Activated CD4-positive, alpha-beta T cell treated with anti-CD3 and anti-CD28 coated beads, Interleukin-2, Interleukin-4, amounts not matched to agents 100 ng/mL and 50 ng/mL, durations not matched to agents 16 hours and 8 hours (primary cell): ENCODE data around the gene PUSL1.

ENCODE experiments used
- DNase-seq: peaks from one replicate; pipeline ENCODE4 v3.0.0-alpha.2; 2020; ENCODE audit warnings: low spot score

Gene PUSL1

DNA sequence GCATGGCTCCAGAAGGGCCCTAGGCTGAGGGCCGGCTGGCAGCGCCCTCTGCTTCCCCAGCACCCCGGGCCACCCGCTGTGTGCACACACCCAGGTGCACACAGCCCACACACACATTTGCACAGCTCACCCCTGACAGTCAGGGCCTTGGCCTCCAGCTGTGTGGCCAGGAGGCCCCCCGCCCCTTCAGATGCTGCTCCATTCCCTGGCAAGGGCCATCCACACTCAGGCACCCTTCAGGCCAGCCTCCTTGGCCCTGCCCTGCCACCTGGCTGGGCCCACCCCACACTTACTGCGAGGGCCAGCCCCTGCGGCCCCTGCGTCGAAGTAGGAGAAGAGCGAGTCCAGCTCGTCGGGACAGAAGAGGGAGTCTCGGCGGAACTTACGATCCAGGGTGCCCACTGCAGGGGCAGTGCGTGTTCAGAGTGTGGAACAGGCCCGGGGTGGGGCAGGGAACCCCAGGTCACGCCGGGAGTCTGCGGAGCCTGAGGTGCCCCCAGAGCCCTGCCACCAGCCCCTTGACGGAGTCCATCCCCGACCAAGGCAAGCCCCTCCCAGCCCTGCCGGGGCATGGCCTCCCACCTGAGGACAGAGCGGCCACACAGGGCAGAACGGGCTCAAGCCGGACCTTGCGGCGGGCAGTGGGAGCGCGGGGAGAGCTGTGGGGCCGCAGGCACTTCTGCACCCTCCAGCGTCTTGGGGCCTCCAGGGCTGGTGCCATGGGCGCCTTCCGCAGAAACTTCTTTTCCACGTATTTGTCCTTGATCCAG, 13.1 kb upstream of the PUSL1 start:
- no peak for DNase-seq

DNA sequence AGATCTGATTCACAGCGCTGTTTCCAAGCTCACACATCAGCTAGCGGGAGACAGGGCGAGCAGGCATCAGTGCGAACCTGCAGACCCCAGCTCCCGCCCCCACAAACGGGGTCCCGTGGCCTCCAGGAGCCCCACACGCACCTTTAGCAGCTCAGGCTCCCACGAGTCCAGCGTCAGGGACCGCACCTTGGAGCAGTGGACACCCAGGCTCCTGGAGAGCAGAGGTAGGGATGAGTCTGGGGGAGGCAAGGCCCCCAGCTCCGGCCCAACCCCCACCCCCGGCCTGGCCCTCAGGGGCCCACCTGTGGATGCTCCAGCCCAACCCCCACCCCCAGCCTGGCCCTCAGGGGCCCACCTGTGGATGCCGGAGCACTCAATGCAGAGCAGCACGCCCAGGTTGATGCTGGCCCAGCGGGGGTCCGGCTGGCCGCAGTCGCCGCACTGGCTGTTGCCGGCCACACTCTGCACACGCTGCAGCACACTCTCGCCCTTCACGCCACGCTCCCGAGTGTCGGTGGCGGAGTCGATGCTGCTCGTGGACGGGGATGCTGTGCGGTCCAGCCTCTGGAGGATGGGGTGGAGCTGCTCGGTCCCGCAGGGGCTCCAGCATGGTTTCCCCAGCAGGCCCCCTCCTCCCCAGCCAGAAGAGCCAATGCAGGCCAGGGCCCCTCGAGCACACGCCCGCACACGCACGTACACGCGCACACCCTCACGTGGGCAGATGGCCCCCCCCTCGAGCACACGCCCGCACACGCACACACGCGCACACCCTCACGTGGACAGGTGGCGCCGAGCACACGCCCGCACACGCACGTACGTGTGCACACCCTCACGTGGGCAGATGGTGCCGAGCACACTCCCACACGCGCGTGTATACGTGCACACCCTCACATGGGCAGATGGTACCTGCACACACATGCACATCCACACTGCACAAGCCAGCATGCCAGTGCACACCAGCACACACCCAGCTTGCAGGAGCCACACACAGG, 12.0 kb upstream of the PUSL1 start:
- no peak for DNase-seq

DNA sequence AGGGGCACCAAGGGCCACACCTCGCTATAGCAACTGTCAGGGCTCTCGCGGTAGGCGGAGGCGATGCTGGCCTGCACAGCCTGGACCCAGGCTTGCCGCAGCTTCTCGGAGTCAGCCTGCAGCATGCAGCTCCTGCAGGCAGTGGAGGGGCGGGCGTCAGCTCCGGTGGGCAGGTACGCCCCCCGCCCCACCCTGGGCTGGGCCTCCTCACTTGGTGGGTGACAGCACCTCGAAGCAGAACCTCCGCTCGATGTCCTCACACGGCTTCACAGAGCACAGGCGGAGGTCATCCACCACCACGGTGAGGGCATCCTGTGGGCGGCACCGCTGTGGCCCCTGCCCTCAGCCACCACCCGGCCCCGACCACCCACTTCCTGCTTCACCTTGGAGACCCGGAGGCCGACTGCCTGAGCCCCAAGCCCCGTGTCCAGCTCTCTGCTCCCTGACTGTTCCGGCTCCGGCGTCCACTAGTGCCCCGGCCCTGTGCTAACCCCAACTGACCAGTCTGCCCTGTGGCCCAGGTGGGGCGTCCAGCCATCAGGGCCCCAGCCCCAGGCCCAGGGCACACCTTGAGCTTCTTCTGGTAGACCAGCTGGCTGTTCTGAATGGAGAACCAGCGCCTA, 10.5 kb upstream of the PUSL1 start:
- DNase-seq, result no peak

DNA sequence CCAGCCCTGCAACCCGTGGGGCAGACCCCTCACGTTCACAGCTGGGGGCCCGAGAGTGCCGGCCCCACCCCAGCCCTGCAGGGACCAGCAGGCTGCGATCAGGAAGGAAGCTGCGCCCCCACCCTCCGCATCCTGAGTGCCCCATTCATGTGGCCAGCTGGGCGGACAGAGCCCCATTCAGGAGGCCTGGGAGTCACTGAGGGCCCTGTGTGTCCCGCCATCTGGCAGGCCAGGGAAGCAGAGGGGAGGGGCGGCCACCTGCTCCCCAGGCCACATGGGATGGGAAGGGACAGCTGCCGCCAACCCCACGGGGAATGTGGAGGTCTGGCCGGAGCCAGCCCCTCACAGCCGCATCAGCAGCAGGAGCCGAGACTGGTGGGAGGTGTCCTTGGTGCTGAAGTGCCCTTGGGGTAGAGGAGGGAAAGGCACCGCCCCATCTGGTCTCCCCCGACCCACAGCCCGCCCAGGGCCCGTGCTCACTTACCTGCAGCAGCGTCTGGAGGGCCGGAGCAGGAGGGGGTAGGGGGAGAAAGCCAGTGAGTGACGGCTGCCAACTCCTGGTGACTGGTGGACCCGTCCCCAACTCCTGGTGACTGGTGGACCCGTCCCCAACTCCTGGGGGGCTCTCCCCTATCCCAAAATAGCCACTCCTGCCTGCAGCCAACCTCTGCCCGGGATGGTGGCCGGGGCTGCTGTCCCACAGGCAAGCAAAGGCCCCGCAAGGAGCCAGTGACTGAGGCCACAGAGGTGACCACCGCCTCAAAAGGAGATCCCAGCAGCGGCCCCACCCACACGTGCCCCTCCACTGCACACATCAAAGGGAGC, 9.3 kb upstream of the PUSL1 start:
- DNase-seq, result no peak

DNA sequence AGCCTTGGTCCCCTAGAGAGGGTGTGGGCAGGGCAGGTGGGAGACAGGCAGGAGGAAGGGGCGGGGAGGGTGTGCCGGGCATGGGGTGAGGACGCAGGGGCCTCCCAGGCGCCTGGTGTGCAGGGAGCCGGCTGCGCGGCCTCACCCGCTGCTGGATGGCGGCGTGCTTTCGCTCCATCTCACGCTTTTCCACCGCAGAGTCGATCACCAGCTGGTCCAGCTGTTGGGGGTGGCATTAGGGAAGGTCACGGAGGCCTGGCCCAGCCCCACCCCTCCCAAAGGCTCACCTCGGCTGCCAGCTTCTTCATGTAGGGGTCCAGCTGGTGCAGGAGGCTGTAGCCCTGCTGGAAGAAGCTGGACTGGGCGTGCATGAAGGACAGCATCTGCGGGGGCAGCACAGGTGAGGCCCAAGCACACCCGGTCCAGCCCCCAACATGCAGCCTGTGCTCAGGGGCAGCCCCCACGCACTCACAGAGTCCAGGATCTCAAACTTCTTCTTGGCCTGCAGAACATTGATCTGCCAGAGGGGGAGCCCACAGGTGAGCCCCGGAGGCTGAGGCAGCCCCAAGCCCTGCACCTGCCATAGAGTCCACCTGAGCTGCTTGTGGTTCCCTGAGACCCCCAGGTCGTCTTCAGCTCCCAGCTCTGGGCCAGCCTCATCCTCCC, 8.6 kb upstream of the PUSL1 start:
- DNase-seq, result no peak

DNA sequence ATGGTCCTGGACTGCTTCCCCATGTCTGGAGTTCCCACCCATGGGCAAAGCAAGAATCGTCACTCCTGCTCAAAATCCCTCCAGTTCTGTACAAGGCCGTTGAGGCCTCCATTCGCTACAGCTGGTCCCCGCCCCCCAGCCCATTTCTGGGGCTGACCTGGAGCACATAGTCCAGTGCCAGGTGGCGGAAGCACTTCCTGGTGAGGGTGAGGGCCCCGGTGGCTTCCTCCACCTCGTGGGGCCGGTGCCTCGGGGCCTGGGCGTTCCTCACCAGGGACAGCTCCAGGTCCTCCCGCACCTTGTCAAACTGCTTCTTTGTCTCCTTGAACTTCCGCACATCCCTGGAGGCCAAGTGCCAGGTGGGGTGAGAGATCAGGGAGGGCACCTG, 8.1 kb upstream of the PUSL1 start:
- DNase-seq, result no peak

DNA sequence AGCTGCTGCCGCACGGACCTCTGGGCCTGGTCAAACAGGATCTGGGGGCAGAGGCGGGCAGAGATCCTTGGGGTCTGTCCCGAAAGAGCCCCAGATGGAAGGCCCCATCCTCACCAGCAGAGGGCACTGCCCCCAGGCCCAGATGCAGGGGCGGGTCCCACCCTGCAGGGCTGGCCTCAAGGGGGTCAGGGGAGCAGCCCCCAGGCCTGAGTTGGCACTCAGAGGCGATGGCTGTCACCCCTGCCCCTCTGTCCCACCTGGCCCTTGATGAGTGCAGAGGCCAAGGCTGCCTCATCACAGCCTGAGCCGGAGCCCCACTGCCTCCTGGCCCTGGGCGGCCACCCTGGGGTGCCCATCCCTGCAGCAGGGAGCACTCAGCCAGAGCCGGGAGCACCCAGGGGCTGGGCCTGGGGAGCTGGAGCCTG, 6.4 kb upstream of the PUSL1 start:
- DNase-seq, result no peak

DNA sequence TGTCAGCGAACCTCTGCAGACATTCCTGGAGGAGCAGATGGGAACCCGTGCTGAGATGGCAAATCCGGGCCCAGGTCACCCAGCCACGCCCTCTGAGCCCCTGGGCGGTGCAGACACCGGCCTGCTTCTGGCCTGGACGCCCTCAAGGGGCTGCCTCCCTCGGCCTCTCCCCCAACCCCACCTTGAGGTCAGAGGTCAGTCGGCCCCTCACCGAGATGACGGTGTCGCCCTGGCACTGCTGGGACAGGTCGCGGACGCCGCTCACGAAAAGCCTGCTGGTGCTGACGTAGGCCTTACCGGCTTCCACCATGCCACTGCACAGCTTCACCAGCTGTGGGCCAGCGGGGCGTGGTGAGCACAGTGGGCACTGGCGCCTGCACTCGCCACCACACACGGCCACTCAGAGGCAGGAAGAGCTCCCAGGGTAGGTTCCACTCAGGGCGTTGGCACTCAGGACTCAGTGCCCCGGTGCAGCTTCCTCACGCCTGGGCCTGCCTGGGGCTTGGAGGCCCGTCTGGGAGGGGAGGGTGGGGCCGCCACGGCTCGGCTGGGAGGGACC, 5.4 kb upstream of the PUSL1 start:
- no peak for DNase-seq

DNA sequence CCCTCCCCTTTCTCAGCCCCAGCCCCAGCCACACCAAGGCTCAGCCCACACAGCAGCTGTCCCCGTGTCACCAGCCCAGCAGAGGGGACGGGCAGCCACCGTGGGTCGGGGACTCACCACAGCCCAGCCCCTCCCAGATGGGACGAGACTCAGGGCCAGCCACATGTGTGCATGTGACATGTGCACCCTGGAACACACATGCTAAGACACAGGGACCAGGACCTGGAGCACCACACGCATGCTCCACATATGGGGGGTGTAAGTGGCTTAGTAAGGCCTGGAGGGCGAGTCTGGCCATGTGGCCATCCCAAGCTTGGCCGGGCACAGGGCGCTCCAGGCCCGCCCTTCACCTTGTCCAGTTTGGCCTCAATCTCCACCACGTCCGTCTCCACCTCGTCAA, 4.7 kb upstream of the PUSL1 start:
- DNase-seq, result no peak

DNA sequence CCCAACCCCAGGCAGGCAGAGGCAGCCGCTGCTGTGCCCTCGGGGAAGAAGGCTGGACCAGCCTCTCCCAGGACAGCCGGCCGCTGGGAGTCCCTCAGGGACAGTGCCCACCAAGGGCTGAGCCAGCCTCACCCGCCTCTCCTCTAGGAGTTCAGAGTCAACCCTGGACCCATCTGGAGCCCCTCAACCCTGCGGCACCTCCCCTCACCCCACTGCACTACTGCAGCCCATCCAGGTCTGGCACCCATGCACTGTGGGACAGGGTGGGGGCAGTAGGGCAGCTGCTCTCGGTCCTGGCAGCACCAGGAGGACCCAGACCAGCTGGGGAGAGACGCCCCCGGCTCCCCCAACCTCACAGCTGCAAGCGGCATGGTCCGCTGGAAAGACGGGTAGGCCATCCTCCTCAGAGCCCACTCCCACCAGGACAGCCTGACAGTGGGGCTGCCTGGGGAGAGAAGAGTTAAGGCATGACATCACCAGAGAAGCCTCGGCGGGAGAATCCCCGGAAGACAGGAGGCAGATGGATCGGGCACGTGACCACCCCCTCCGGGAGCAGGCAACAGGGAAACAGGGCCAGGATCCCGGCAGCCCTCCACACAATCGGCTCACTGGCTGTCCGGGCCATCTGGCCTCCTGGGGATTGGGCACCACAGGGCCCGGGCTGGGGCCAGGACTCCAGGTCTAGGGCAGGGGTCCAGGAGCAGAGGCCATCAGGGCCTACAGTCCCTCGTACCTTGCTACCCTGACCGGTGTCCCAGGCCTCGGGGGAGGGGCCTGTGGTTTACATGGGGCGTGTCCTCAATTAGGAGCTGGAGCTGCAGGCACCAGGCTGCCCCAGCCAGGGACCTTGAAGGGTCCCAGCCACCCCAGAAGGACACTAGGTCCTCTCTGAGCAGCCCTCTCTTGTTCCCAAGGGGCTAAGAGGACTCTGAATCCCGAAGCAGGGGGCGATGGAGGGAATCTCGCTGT, 3.8 kb upstream of the PUSL1 start:
- DNase-seq, result no peak

DNA sequence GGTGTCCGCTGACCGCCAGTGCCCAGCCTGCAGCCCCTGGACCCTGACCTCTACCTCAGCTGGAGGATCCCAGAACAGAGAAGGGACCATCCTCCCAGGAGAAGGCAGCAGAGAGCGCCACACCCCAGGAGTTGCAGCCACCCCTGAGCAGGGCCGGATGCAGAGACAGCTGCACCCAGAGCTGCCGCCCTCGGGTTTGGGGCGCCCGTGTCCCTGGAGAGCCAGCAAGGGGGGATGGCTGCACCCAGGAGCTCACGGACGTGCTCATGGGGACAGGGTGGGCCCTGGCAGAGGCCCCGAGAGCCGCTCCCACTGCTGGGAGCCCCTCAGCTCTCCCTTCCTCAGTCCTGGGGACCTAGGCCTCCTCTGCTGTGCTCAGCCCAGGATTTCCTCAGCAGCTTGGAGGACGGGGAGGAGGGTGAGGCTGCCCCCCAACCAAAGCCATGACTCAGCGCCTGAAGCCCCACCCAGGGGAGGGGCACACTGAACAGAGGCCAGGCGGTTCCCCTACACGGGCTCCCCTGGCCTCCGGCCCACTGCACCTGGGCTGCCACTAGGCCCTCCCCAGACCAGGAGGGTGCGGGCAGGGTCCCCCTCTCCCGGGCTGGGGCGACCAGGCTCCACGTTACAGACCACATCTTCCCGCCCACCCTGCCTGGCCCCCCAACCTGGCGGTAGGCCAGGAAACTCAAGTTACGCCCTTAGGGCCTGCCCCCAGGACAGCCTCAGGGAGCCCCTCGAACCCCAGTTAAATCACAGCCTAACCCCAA, 2.9 kb upstream of the PUSL1 start:
- DNase-seq, result peak; percentile 57

DNA sequence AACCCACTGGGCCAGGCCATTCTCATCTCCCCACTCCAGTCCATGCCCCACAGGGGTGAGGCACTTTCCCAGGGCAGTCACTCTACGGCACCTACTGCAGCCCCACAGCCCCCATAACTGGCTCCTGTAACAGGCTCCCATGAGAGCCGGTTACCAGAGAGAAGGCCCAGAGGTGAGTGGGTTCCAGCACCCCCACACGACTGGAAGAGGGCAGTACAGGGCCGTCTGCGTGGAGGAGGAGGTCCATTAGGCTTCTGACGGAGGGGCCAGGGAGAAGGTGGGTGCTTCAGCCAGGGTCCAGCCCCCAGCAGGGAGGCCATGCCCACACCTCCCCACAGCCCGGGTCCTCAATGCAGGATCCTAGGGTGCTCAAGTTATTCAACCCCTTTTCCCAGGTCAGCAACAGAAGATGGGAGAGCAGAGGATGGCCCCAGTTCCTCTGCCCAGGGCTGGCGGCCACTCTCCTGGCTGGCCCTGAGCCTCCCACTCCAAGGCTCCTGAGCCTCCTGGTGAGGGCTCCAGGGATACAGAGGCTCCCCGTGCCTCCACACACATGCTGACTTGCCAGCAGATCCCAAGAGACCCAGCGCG, 2.2 kb upstream of the PUSL1 start:
- DNase-seq, result no peak

DNA sequence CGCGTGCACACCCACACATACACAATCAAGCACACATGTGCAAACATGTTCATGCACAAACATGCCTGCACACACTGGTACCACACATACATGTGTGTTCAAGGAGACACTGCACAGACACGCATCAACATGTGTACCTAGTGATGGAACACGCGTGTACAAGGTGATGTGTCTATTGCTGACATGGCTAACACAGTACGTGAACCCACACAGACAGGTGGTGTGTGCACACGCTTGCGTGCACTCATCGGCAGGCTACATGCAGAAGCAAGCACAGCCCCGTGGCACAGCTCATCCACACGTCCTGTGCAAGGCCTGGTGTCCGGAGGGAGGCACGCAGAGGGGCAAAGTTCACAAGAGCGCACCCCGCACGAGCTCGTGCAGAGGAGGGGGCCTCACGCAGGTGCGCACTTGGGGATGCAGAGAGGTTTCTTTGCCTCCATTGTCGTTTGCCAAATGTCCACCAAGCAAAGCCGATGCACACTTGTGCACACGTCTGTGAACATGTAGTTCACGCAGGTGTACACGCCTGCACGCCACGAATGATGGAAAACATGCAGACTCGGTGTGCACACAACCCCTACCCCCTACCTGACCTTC, 1.6 kb upstream of the PUSL1 start:
- no peak for DNase-seq

DNA sequence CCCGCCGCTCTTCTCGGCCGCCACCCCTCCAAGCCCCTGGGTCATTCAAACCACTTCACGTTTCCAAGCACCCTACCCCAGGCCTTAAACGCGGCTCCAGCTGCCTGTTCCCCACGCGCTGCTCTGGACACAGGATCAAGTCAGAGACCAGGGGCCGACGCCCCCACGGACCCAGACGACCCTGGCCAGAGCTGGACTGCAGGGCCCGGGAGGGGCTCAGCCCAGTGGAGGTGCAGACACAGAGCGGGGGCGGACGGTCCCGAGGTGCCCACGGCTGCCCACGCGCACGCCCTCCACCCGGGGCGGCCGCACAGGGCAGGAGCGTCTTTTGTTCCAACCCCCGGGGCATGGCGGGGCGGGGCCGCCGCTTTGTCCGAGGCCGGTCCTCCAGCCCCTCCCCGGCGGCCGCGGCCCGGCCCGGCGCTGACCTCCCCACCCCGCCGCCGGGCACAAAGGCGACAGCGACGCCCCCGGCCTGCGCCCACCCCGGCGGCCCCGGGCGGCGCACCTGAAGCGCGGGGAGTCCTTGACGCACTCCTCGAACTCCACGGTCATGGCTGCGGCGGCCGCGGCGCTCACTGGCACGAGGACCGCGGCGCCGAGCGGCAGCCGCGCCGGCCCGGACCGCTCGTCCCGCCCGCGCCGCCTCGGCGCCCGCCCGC, 1.0 kb upstream of the PUSL1 start:
- DNase-seq, result no peak

DNA sequence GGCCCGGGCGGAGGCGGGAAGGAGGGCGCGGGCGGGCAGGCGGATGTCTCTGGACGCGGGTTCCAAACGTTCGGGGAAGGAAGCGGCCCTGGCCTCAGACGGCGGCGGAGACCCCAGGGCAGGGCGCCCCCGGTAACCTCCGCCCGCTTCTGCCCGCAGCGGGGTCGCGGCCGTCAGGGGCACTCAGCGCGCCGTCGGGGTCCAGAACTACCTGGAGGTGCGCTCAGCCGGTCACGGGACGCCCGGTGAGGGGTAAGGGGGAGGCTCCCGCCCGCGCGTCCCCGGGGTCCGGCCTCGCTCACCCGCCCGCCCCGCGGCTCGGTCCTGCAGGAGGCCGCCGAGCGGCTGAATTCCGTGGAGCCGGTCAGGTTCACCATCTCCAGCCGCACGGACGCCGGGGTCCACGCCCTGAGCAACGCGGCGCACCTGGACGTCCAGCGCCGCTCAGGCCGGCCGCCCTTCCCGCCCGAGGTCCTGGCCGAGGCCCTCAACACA, 406 bp downstream of the PUSL1 start:
- DNase-seq, result no peak

DNA sequence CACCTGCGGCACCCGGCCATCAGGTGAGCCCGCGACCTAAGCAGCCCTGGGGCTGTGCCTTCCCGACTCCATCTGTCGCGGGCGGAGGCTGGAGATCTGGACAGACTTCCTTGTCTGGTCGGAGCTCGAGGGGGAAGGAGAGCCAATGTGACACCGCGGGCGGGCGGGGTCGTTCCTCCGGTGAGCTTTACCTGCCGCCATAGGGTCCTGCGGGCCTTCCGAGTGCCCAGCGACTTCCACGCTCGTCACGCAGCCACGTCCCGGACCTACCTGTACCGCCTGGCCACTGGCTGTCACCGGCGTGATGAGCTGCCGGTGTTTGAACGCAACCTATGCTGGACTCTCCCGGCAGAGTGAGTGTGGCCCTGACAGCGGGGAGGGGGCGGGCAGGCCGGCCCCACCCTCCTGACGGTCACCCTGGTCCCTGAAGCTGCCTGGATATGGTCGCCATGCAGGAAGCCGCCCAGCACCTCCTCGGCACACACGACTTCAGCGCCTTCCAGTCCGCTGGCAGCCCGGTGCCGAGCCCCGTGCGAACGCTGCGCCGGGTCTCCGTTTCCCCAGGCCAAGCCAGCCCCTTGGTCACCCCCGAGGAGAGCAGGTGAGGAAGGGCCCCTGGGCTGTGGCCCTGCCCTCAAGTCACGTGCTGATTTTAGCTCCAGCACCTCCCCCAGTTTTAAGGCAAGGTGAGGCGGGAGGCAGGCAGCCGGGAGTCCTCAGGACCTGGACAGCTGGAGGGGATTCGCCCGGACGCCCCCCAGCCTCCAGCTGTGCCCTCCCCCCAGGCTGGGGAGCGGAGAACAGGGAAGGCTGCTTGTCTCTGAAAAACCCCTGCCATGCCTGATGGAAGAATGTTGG, 1.1 kb downstream of the PUSL1 start:
- DNase-seq, result no peak

DNA sequence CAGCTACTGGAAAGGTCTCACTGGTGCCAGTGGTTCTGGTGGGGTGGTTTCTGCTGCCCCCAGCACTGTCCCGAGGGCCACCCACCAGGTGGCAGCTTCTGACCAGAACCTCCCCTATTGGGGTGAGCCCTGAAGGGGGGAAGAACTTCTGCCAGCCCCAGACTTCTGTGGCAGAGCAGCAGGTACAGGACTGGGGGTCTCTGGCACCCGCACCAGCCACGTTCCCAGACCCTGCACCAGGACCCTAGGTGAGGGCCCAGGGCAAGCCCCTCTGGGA, 1.6 kb downstream of the PUSL1 start:
- DNase-seq, result no peak
